Epithelial cell of prostate (primary cell): ENCODE data around the gene RORC.
"Not testable (repeated sequence)": the region's sequence is repeated elsewhere in the genome, so short reads cannot be mapped to it uniquely, and the experiment has no call there.

Source experiments
- DNase-seq: peaks from one replicate; pipeline ENCODE4 v3.0.0-alpha.2; 2011; ENCODE audit warnings: low read depth, low spot score
- H3K27ac ChIP-seq: fragments of 450-650 bp; 2 replicates; pipeline ENCODE4 v1.5.1; 2017; ENCODE audit warnings: mild to moderate bottlenecking

RORC gene

GRCh38 chr1:151782026-151782425 is 49.6 kb downstream of the RORC start:
- DNase-seq, H3K27ac ChIP-seq: not testable (repeated sequence)

- not testable (repeated sequence) for DNase-seq, H3K27ac ChIP-seq
Measured at GRCh38 chr1:151780736-151781135, 50.9 kb downstream of the RORC start.

- no peak for DNase-seq
- H3K27ac ChIP-seq: no peak overlapping the region
Measured at GRCh38 chr1:151779852-151780251, 51.8 kb downstream of the RORC start.

- DNase-seq: no peak
Measured at GRCh38 chr1:151777317-151777716, 54.3 kb downstream of the RORC start.

GRCh38 chr1:151776665-151777062 is 54.9 kb downstream of the RORC start:
- DNase-seq: no peak
- H3K27ac ChIP-seq: no peak overlapping the region

More at GRCh38 chr1:151777317-151777716, 54.3 kb downstream of the RORC start:
- no peak overlapping the region for H3K27ac ChIP-seq

- DNase-seq: no peak
- H3K27ac ChIP-seq: no peak overlapping the region
Measured at GRCh38 chr1:151775894-151776664, 55.5 kb downstream of the RORC start.

- DNase-seq: no peak
- peak overlapping the region; percentile 87 for H3K27ac ChIP-seq
Measured at GRCh38 chr1:151774256-151774922, 57.2 kb downstream of the RORC start.

GRCh38 chr1:151773702-151774101 is 57.9 kb downstream of the RORC start:
- H3K27ac ChIP-seq: peak overlapping the region; percentile 87

GRCh38 chr1:151769270-151769669 is 62.3 kb downstream of the RORC start:
- H3K27ac ChIP-seq, DNase-seq: not testable (repeated sequence)

More at GRCh38 chr1:151773702-151774101, 57.9 kb downstream of the RORC start:
- DNase-seq: peak; percentile 77

GRCh38 chr1:151768351-151769066 is 63.1 kb downstream of the RORC start:
- peak overlapping the region; percentile 54 for H3K27ac ChIP-seq
- not testable (repeated sequence) for DNase-seq

GRCh38 chr1:151763990-151764389 is 67.6 kb downstream of the RORC start:
- peak overlapping the region; percentile 76 for H3K27ac ChIP-seq
- DNase-seq: no peak

GRCh38 chr1:151762941-151763921 is 68.4 kb downstream of the RORC start, which contains the start of gene MRPL9:
MRPL9 (minus strand) TSS chr1:151763496; CDS start chr1:151763479, 17 bp downstream.
- DNase-seq: no peak
- H3K27ac ChIP-seq: peak within 1 kb of the TSS; percentile 76

- DNase-seq: no peak
- H3K27ac ChIP-seq: no peak overlapping the region
Measured at GRCh38 chr1:151760597-151761385, 70.8 kb downstream of the RORC start.

- DNase-seq: no peak
- no peak overlapping the region for H3K27ac ChIP-seq
Measured at GRCh38 chr1:151759241-151759640, 72.4 kb downstream of the RORC start.

GRCh38 chr1:151756291-151756690 is 75.3 kb downstream of the RORC start:
- peak overlapping the region; percentile 15 for H3K27ac ChIP-seq
- DNase-seq: no peak
